Measurements from ENCODE around the gene MPP4. TPM values are rescaled to one million over a fixed set of nuclear protein-coding genes. Genes with fewer than 3 reads are reported as not detected.

MPP4 gene
- not detected for polyA plus RNA-seq (2012; ENCODE audit: insufficient read depth, insufficient read length)

- DNase-seq (ENCODE audit: low read depth, low spot score) = no peak
- H3K4me3 ChIP-seq (ENCODE audit: low read length) = no peak within 1 kb of the TSS
These were observed at the start of gene MPP4 for GRCh38 chr2:201698588-201699226. TSS of gene MPP4 (minus strand) at chr2:201698644. CDS start at chr2:201693954, 4,690 bp downstream.

- H3K4me3 ChIP-seq (ENCODE audit: low read length) = no peak overlapping the region
- DNase-seq (ENCODE audit: low read depth, low spot score) = no peak
These were observed 48.1 kb upstream of the MPP4 start for GRCh38 chr2:201746551-201746950.

GRCh38 chr2:201735486-201735885 lies 37.0 kb upstream of the MPP4 start:
- no peak overlapping the region for H3K4me3 ChIP-seq (ENCODE audit: low read length)
- no peak for DNase-seq (ENCODE audit: low read depth, low spot score)

GRCh38 chr2:201734111-201734510 lies 35.7 kb upstream of the MPP4 start:
- DNase-seq (ENCODE audit: low read depth, low spot score) = no peak
- no peak overlapping the region for H3K4me3 ChIP-seq (ENCODE audit: low read length)

- H3K4me3 ChIP-seq (ENCODE audit: low read length) = no peak overlapping the region
- no peak for DNase-seq (ENCODE audit: low read depth, low spot score)
These were observed 35.1 kb upstream of the MPP4 start for GRCh38 chr2:201733544-201733943.

- no peak for DNase-seq (ENCODE audit: low read depth, low spot score)
- no peak overlapping the region for H3K4me3 ChIP-seq (ENCODE audit: low read length)
These were observed 32.3 kb upstream of the MPP4 start for GRCh38 chr2:201730651-201731285.

- no peak for DNase-seq (ENCODE audit: low read depth, low spot score)
- no peak overlapping the region for H3K4me3 ChIP-seq (ENCODE audit: low read length)
These were observed 17.0 kb upstream of the MPP4 start for GRCh38 chr2:201715459-201715858.

GRCh38 chr2:201712726-201713125 lies 14.3 kb upstream of the MPP4 start:
- no peak for DNase-seq (ENCODE audit: low read depth, low spot score)
- no peak overlapping the region for H3K4me3 ChIP-seq (ENCODE audit: low read length)

GRCh38 chr2:201709747-201710146 lies 11.3 kb upstream of the MPP4 start:
- DNase-seq (ENCODE audit: low read depth, low spot score) = no peak
- no peak overlapping the region for H3K4me3 ChIP-seq (ENCODE audit: low read length)

- H3K4me3 ChIP-seq (ENCODE audit: low read length) = no peak overlapping the region
- no peak for DNase-seq (ENCODE audit: low read depth, low spot score)
These were observed 10.6 kb upstream of the MPP4 start for GRCh38 chr2:201709049-201709448.

- DNase-seq (ENCODE audit: low read depth, low spot score) = no peak
- H3K4me3 ChIP-seq (ENCODE audit: low read length) = no peak overlapping the region
These were observed 9.3 kb upstream of the MPP4 start for GRCh38 chr2:201707753-201708152.

GRCh38 chr2:201707142-201707541 lies 8.7 kb upstream of the MPP4 start:
- no peak overlapping the region for H3K4me3 ChIP-seq (ENCODE audit: low read length)
- DNase-seq (ENCODE audit: low read depth, low spot score) = no peak

GRCh38 chr2:201704536-201704935 lies 6.1 kb upstream of the MPP4 start:
- DNase-seq (ENCODE audit: low read depth, low spot score) = no peak
- no peak overlapping the region for H3K4me3 ChIP-seq (ENCODE audit: low read length)

- no peak for DNase-seq (ENCODE audit: low read depth, low spot score)
- H3K4me3 ChIP-seq (ENCODE audit: low read length) = no peak overlapping the region
These were observed 3.2 kb upstream of the MPP4 start for GRCh38 chr2:201701646-201702045.

- H3K4me3 ChIP-seq (ENCODE audit: low read length) = no peak overlapping the region
- DNase-seq (ENCODE audit: low read depth, low spot score) = no peak
These were observed 972 bp upstream of the MPP4 start for GRCh38 chr2:201699416-201699815.

GRCh38 chr2:201697899-201698298 lies 545 bp downstream of the MPP4 start:
- no peak for DNase-seq (ENCODE audit: low read depth, low spot score)
- H3K4me3 ChIP-seq (ENCODE audit: low read length) = no peak overlapping the region

GRCh38 chr2:201696151-201696659 lies 2.2 kb downstream of the MPP4 start:
- no peak for DNase-seq (ENCODE audit: low read depth, low spot score)

GRCh38 chr2:201685156-201685555 lies 13.3 kb downstream of the MPP4 start:
- DNase-seq (ENCODE audit: low read depth, low spot score) = no peak
- H3K4me3 ChIP-seq (ENCODE audit: low read length) = no peak overlapping the region

More at GRCh38 chr2:201696151-201696659, 2.2 kb downstream of the MPP4 start:
- H3K4me3 ChIP-seq (ENCODE audit: low read length) = no peak overlapping the region

- no peak for DNase-seq (ENCODE audit: low read depth, low spot score)
- H3K4me3 ChIP-seq (ENCODE audit: low read length) = no peak overlapping the region
These were observed 17.7 kb downstream of the MPP4 start for GRCh38 chr2:201680743-201681142.

- no peak for DNase-seq (ENCODE audit: low read depth, low spot score)
These were observed 20.0 kb downstream of the MPP4 start for GRCh38 chr2:201678401-201678800.

GRCh38 chr2:201675454-201675853 lies 23.0 kb downstream of the MPP4 start:
- no peak overlapping the region for H3K4me3 ChIP-seq (ENCODE audit: low read length)
- DNase-seq (ENCODE audit: low read depth, low spot score) = no peak

More at GRCh38 chr2:201678401-201678800, 20.0 kb downstream of the MPP4 start:
- no peak overlapping the region for H3K4me3 ChIP-seq (ENCODE audit: low read length)

All from Jurkat, Clone E6-1 (cell line).